Right ventricle myocardium superior (tissue), 1 donor: ENCODE measurements around the gene CAMK2A. TPM values are rescaled to one million over a fixed set of nuclear protein-coding genes. Genes with fewer than 3 reads are reported as not detected.

Experiments used
- ATAC-seq: fragments of 200-7000 bp; cut with Tn5 transposase; one replicate; pipeline ENCODE4 v1.9.1; 2020; ENCODE audit warnings: mild to moderate bottlenecking; ENCODE audit not compliant: poor library complexity
- DNase-seq: peaks from one replicate; pipeline ENCODE4 v3.0.0-alpha.2; 2020
- intact Hi-C: fragments of 100-400 bp; cut with DNase I; formaldehyde crosslinking; loops from one replicate; pipeline ENCODE4 v1.11.2; 2022
- total RNA-seq: library from RNA; stranded (reverse); fragmentation: NEBNext Ultra II Directional; extraction: Animal tissue kit (Norgen Biotek cat#: 25700); gene quantifications from one replicate; pipeline ENCODE4 v1.2.1, GENCODE V29; 2021
- donor health status: DM: no; HTN: yes; CAD: no; lungs with severe emphysema.

Gene CAMK2A
- total RNA-seq, 1 donor from 2014 or later, result 17.1 TPM

DNA sequence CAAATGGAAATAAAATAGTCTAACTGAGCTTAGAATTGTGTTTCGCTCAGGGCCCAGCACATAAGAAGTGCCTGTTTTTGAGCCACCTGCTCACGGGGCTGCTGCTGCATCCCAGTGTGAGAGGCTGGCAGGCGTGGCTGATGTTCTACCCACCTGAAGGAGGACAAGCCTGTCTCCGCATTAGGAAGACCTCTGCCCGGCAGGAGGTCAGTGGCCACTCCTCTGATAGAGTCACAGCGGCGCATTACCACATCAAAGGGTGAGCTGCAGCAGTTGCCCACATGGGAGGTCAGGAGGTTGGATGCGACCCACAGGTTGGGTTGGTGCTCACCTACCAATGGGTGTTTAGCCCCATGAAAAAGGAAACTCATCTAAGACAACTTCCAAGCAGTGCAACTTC is 103.4 kb downstream of the CAMK2A start:
- no peak for DNase-seq
- no peak for ATAC-seq

GRCh38 chr5:150184990-150185912 is 104.3 kb downstream of the CAMK2A start:
- no peak for ATAC-seq
- intact Hi-C loops, result no loop called here
- no peak for DNase-seq

More for the DNA sequence above, 103.4 kb downstream of the CAMK2A start:
- intact Hi-C loops, result no loop called here

DNA sequence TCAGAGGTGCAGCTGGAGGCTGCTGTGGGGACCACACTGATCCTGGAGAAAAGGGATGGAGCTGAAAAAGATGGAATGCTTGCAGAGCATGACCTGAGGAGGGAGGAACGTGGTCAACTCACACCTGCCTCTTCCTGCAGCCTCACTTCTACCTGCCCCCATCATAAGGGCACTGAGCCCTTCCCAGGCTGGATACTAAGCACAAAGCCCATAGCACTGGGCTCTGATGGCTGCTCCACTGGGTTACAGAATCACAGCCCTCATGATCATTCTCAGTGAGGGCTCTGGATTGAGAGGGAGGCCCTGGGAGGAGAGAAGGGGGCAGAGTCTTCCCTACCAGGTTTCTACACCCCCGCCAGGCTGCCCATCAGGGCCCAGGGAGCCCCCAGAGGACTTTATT is 105.6 kb downstream of the CAMK2A start:
- no peak for ATAC-seq
- no peak for DNase-seq
- intact Hi-C loops, result no loop called here

- intact Hi-C loops, result no loop called here
- ATAC-seq (no peak), DNase-seq (no peak)
Observed at GRCh38 chr5:150183436-150183835, 106.1 kb downstream of the CAMK2A start.

- intact Hi-C loops, result no loop called here
- no peak for ATAC-seq
- DNase-seq, result no peak
Observed at GRCh38 chr5:150182774-150183173, 106.8 kb downstream of the CAMK2A start.

DNA sequence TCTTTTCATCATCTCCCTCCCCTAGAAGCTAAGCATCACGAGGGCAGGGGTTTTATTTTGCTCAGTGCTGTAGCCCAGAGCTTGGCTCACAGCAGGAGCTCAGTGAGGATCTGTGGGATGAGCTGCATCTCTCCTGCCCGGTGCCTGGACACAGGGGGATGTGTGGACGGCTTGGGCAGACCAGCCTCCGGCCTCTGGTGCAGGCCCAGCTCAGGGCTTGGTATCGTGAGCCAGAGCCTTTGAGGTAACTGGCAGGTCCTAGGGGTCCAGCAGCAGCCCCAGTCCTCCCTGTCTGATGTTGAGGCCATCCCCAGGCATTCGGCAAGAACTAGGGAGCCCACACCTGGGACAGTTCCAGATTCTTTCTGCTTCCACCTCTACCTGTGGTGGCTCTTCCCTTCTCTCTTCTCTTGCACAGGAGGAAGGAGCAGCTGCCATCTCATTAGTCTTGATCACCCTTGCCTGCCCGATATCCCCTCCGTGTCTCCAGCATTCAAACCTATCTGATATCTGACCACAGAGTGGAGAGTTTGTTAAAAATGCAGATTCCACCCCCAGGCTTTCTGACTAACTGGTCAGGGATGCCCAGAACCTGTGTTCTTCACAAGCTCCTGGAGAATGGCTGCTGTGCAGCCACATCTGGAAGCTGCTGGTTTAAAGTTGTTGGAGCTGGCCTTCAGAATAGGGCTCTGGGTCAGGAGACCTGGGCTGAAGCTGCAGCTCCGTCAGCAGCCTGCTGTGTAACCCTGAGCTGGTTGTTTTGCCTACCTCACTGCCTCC is 107.6 kb downstream of the CAMK2A start:
- DNase-seq (no peak), ATAC-seq (no peak)
- intact Hi-C loops, result no loop called here

GRCh38 chr5:150181027-150181426 is 108.5 kb downstream of the CAMK2A start:
- ATAC-seq, result no peak
- no peak for DNase-seq
- intact Hi-C loops, result no loop called here

- intact Hi-C loops, result no loop called here
- ATAC-seq, result peak; percentile 85
- peak; percentile 88 for DNase-seq
Observed at GRCh38 chr5:150180241-150181026, 109.1 kb downstream of the CAMK2A start.

GRCh38 chr5:150179019-150179620 is 110.5 kb downstream of the CAMK2A start:
- no peak for ATAC-seq
- DNase-seq, result no peak
- intact Hi-C loops, result no loop called here

DNA sequence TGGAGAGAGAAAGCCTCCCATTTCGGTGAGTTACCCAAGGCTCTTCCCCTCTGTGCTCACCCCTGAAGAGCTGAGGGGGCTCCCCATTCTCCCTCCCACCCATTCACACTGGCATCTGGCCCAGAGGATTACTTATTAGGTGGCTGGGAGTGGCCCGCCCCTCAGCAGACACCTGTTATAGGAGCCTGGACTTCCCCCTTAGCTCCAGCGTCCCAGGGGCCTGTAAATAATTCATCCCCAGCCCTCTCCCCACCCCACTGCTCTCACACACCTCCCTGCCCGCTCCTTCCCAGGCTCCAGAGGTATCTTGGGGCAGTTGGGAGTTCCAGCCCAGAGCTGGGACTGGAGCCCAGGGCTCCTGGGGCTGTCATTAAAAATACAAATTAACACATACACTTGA is 111.3 kb downstream of the CAMK2A start:
- no peak for DNase-seq
- no peak for ATAC-seq
- intact Hi-C loops, result no loop called here

DNA sequence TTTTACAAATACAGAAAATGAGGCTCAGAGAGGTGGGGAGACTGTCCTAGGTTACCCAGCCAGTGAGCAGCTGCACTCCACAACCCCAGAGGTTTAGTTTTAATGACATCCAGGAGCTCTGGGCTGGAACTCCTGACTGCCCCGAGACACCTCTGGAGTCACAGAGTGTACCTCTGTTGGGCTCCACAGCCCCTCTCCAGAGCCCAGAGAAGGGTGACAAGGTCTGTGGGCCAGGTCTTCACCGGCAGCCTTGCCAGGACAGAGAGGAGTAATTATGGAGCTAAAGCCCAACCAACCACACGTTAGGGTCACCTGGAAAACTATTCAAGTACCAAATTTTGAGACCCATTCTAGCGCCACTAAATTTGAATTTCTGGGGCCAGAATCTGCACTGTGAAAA is 111.9 kb downstream of the CAMK2A start:
- DNase-seq (no peak), ATAC-seq (no peak)
- intact Hi-C loops, result no loop called here

- intact Hi-C loops, result no loop called here
- DNase-seq (no peak), ATAC-seq (no peak)
Observed at GRCh38 chr5:150176745-150177477, 112.7 kb downstream of the CAMK2A start.

- ATAC-seq (no peak), DNase-seq (no peak)
- intact Hi-C loops, result no loop called here
Observed at GRCh38 chr5:150175536-150175935, 114.0 kb downstream of the CAMK2A start.

DNA sequence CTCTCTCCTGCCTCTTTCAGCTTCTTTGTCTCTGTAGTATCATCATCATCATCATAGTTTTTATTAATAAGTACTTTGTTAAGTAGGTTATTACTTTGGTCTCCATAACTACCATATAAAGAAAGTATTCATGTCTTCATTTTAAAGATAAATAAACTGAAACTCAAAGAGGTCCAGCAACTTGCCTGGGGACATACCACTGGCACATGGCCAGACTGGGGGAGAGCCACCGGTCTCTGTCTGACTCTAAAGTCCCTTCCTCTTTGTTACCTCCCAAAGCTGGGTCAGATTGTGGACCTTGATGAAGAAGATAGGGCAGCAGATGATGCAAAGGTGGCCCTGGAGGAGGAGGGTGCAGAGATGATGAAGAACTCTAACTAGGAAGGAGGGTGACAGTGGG is 114.5 kb downstream of the CAMK2A start:
- DNase-seq (no peak), ATAC-seq (no peak)
- intact Hi-C loops, result no loop called here

DNA sequence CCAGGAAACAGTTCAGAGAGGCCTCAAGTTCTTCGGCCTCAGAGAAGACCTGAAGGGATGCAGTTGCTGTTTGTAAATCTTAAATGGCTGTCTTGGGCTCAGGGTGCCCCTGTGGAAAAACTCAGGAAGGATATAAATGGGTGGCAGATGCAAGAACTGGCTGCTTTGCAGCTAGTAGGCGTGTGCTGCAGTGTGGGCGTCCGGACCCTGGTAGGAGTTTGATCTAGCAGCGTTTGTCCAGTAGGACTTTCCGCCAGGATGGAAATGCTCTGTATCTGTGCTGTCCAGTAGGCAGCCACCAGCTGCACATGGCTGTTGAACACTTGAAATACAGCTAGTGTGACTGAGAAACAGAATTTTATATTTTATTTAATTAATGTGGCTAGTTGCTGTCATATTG is 115.3 kb downstream of the CAMK2A start:
- ATAC-seq (no peak), DNase-seq (no peak)
- intact Hi-C loops, result no loop called here

DNA sequence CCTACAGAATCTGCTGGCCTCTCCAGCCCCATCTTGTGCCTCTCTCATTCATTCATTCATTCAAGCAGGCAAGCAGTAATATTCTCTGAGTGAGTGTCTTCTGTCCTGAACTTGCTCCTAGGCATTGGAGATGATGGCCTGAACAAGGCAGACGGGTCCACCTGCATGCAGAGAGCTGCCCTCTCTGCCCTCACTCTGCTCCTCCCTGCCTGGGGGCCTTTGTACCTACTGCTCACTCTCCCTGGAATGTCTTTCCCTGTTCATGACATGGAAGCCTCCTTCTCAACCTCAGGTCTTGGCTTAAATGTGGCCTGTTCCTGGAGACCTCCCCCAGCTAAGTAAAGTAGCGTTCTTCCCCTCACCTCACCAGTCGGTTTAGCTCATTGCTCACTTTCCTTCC is 116.4 kb downstream of the CAMK2A start:
- intact Hi-C loops, result no loop called here
- DNase-seq (no peak), ATAC-seq (no peak)

- ATAC-seq, result no peak
- intact Hi-C loops, result no loop called here
- DNase-seq, result no peak
Observed at GRCh38 chr5:150172556-150172955, 117.0 kb downstream of the CAMK2A start.

GRCh38 chr5:150172145-150172544 is 117.4 kb downstream of the CAMK2A start:
- no peak for ATAC-seq
- intact Hi-C loops, result no loop called here
- DNase-seq, result no peak
